ENCODE measurements around the gene IL1RN.
"Not testable (repeated sequence)": the region's sequence is repeated elsewhere in the genome, so short reads cannot be mapped to it uniquely, and the experiment has no call there.

The IL1RN gene

DNA sequence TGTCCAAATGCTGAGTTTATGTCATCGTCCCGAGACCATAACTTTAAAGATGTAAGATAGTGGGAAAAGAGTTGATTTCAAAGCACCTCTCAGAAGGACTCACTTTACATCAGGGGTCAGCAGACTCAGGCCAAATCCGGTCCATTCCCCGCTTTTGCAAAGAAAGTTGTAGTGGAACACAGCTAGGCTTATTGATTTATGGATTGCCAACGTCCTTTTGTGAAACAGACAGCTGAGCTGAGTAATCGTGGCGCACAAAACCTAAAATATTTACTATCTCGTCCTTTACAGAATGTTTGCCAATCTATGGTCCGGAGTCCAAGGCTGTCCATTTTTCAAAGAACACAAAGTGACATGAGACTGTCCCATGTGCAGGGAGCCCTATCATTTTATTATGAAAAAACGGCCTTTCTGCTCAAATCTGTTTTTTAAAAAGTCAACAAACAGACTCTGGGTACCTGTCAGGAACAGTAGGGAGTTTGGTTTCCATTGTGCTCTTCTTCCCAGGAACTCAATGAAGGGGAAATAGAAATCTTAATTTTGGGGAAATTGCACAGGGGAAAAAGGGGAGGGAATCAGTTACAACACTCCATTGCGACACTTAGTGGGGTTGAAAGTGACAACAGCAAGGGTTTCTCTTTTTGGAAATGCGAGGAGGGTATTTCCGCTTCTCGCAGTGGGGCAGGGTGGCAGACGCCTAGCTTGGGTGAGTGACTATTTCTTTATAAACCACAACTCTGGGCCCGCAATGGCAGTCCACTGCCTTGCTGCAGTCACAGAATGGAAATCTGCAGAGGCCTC is at the start of gene IL1RN:
Gene IL1RN, plus strand, starts transcription at position 754 of the 801 bp plus-strand sequence. Its CDS starts 27 bp downstream, at position 781.
- no peak for DNase-seq (ENCODE audit: low spot score)

- DNase-seq (ENCODE audit: low spot score) = no peak
Measured at GRCh38 chr2:113077921-113078320, 49.5 kb upstream of the IL1RN start.

DNA sequence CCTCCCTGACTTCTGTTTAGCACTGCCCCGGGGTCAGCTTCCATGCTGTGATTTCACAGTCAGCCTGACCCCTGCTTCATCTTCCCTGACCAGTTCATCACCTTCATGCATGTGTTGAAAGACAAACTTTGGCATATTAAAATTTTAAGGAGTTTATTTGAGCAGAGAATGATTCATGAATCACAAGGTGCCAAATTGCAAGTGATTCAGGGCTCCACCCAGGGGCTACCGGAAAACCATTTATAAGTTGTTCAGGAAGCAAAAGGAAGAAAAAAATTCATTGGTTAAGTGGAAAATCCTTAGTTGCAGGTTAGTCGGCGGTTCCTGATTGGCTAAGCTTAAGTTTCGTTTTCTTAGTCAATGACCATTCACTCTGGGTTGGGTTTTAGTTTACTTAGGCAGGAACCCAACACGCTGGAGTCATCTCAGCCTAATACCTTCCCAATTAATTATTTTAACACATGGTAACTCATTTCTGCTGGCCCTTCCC is 49.0 kb upstream of the IL1RN start:
- DNase-seq (ENCODE audit: low spot score) = no peak

DNA sequence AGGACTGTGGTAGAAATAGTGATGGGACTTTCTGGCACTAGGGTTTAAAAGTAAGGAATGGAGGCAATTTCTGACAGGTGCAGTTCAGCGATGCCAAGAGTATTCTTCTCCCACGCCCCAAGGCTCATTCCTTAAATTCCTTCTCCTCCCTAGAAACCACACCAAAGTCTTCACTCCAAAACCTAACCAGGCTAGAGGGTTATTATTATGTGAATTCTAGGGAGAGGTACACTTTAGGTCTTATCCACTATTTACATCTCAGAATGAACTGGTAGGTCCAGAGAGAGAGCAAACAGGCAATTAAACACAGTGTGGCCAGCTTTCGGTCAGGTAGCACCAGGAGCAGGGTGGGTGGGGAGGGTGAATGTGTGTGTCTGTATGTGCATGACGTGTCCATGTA is 48.3 kb upstream of the IL1RN start:
- DNase-seq (ENCODE audit: low spot score) = no peak

DNA sequence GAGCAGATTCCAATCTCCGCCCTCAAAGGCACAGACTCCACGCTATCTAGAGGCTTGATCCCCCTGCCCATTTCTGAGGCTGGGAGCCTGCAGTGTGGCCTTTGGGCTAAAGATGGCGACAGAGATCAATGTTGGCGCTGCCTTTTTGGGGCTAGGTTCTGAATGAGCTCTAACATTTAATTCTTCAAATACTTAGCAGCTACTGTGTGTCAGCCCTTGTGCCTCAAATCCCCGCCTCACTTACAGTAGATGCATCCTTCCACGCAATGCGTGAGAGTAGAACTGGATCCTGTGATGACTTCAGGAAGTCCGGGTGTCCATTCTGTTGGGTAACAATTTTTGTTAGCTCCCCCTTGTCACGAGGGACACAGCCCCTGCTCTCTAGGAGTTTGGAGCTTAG is 47.3 kb upstream of the IL1RN start:
- peak; percentile 11 for DNase-seq (ENCODE audit: low spot score)

DNA sequence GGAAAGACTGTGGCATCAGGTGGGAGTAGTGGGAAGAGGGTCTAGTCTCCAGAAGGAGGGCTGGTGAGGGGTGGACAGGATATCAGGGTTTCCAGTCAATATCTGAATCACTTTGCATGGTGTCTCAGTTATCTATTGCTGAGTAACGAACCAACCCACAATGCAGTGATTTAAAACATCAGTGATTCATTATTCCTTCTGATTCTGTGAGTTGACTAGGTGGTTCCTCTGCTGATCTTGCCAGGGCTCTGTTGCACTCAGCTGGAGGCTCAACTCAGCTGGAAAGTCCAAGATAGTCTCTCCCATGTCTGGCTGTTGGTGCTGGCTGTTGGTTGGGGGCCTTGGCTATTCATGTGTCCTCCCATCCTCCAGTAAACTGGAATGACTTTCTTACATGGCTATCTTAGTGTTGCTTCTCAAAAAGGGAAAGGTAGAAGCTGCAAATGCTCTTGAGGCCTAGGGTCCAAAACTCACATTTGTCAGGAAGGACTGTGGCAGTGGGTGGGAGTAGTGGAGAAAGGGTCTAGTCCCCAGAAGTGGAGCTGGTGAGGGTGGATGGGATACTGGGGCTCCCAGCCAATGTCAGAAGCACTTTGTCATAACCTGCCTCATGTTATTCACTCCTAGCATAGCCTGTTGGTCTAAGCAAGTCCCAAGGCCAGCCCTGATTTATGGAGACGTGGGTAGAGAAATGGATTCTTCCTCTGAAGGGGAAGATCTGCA is 45.7 kb upstream of the IL1RN start:
- DNase-seq (ENCODE audit: low spot score) = no peak

DNA sequence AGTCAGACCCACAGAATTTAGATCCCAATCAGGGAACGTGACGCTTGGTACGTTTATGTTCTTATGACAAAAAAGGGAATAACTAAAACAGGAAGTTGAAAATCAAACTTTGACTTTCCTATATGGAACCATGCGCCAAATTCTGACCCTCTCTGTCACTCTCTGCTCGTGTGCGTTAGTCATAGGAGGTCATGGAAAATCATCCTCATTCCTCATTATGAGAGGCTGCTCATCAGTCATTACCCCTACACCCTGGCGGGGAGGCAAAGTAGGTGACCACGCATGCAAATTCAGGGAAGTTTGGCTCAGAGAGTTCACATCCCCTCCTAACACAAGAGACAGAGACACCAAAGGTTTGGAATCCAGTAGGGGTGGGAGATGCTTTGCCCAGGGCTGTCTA is 44.1 kb upstream of the IL1RN start:
- no peak for DNase-seq (ENCODE audit: low spot score)

GRCh38 chr2:113084249-113085000 is 43.0 kb upstream of the IL1RN start:
- no peak for DNase-seq (ENCODE audit: low spot score)

- no peak for DNase-seq (ENCODE audit: low spot score)
Measured at GRCh38 chr2:113085542-113085941, 41.9 kb upstream of the IL1RN start.

GRCh38 chr2:113088213-113088992 is 39.0 kb upstream of the IL1RN start:
- DNase-seq (ENCODE audit: low spot score) = no peak

GRCh38 chr2:113089916-113090315 is 37.5 kb upstream of the IL1RN start:
- no peak for DNase-seq (ENCODE audit: low spot score)

GRCh38 chr2:113091231-113091896 is 36.0 kb upstream of the IL1RN start:
- no peak for DNase-seq (ENCODE audit: low spot score)

DNA sequence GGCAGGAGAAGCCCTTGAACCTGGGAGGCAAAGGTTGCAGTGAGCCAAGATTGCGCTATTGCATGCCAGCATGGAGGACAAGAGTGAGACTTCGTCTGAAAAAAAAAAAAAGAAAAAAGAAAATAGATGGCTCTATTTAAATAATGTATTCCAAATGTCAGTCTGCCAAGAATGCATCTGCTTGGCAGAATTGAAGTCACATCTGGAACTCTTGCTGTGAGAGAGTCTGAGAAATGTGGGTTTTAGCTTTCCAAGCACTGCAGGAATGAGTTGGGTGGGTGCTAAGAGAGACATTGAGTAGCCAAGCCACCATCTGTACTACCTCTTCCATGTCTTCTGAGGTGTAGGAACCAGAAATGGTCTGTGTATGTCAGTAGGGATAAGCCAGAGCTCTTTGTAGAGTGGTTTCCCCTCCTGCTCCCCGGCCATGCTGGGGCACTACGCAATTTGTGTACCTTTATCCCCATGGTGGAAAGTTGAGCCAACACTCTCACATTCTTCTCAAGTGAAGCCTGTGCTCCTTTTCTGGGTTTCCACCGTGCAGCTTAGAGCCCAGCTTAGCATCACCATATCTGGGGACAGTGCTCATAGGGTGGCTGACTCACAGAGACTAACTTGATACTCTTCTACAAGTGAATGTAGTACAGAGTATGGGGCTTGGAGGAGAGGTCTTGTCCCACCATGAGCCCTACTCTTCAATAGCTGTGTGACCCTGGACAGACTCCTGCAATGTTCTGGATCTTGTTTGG is 34.4 kb upstream of the IL1RN start:
- no peak for DNase-seq (ENCODE audit: low spot score)

GRCh38 chr2:113093613-113093977 is 33.8 kb upstream of the IL1RN start:
- no peak for DNase-seq (ENCODE audit: low spot score)

GRCh38 chr2:113096306-113096705 is 31.1 kb upstream of the IL1RN start:
- not testable (repeated sequence) for DNase-seq (ENCODE audit: low spot score)

DNA sequence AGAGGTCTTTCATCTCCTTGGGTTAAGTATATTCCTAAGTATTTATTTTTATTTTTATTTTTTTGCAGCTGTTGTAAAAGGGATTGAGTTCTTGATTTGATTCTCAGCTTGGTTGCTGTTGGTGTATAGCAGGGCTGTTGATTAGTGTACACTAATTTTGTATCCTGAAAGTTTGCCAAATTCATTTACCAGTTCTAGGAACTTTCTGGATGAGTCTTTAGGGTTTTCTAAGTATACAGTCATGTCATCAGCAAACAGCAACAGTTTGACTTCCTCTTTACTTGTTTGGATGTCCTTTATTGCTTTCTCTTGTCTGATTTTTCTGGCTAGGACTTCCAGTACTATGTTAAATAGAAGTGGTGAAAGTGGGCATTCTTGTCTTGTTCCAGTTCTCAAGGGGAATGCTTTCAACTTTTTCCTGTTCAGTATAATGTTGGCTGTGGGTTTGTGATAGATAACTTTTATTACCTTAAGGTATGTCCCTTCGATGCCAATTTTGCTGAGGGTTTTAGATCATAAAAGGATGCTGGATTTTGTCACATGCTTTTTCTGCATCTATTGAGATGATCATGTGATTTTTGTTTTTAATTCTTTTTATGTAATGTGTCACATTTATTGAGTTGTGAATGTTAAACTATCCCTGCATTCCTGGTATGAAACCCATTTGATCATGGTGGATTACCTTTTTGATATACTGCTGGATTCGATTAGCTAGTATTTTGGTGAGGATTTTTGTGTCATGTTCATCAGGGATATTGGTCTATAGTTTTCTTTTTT is 30.4 kb upstream of the IL1RN start:
- DNase-seq (ENCODE audit: low spot score) = not testable (repeated sequence)

DNA sequence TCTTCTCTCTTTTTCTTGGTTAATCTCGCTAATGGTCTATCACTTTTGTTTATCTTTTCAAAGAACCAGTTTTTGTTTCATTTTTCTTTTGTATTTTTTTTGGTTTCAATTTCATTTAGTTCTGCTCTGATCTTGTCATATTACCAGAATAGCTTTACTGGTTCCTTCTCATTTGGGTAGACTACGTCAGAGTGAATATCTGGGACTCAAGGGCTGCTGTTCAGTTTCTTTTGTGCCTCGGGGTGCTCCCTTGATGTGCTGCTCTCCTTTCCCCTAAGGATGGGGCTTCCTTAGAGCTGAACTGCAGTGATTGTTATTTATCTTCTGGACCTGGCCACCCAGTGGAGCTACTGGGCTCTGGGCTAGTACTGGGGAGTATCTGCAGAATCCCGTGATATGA is 29.4 kb upstream of the IL1RN start:
- no peak for DNase-seq (ENCODE audit: low spot score)

GRCh38 chr2:113098532-113098931 is 28.9 kb upstream of the IL1RN start:
- DNase-seq (ENCODE audit: low spot score) = no peak

DNA sequence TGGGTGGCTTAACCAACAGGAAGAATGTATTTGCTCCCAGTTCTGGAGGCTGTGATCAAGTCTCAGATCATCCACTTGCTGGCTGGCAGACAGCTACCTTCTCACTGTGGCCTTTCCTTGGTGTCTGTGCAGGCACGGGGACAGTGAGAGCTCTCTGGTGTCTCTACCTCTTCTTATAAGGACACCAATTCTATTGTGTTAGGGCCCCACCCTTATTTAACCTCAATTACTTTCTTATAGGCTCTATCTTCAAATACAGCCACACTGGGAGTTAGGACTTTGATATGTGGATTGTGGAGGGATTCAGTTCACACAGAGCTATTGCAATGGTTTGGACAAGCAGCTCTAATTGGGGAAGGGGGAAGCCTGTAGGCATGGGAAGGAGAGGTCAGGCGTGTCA is 25.3 kb upstream of the IL1RN start:
- DNase-seq (ENCODE audit: low spot score) = no peak

DNA sequence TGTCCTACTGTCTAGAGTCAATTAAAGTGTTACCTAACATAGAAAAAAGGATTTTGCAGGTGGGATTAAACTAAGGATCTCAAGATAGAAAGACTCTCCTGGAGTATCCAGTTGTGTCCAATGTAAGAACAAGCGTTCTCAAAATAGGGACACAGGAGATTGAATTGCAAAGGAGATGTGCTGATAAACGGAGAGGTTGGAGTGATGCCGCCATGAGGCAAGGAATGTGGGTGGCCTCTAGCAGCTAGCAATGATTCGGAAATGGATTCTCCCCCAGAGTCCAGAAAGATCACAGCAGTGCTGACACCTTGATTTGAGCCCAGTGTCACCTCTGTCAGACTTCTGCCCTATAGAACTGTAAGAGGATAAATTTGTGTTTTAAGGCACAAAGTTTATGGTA is 24.1 kb upstream of the IL1RN start:
- DNase-seq (ENCODE audit: low spot score) = no peak

Data from cerebellar cortex (tissue), 1 donor.